Peyer's patch (tissue), 4 donors: ENCODE measurements around the gene ETFA.

Experiments used
- CTCF ChIP-seq, 6 experiments: fragments of 450-650 bp in 4 of 6; fragments of 200-600 bp in 2 of 6; sonication (generic) in 1 of 6; IDR thresholded peaks; one replicate each; pipeline ENCODE4 v1.5.1; 2017 to 2019; ENCODE audit warnings: antibody characterized with exemption in 6 of 6, mild to moderate bottlenecking in 3 of 6, moderate library complexity in 1 of 6
- POLR2A ChIP-seq, 2 donors: fragments of 450-650 bp; IDR thresholded peaks; one replicate each; pipeline ENCODE4 v1.5.1; 2017; ENCODE audit warnings: antibody characterized with exemption in 2 of 2, mild to moderate bottlenecking in 2 of 2, moderate library complexity in 2 of 2

- TF ChIP-seq CTCF (IDR thresholded peaks at IDR 0.05) (no peak), POLR2A (IDR thresholded peaks at IDR 0.05) (no peak)
These were observed 7.4 kb downstream of the ETFA start for GRCh38 chr15:76303909-76304308.
